Neural progenitor cell (in vitro differentiated cells): ENCODE data around the gene MYL5. TPM values are rescaled to one million over a fixed set of nuclear protein-coding genes. Genes with fewer than 3 reads are reported as not detected.

Experiments
- DNase-seq: peaks from one replicate; pipeline ENCODE4 v3.0.0-alpha.2; 2016; ENCODE audit warnings: low spot score
- H2AFZ ChIP-seq: fragments of 200-600 bp; sonication (generic); replicated peaks from 2 replicates; pipeline ENCODE4 v1.6.1; 2016; ENCODE audit warnings: antibody characterized with exemption
- H3F3A ChIP-seq: fragments of 200-600 bp; sonication (generic); 2 replicates; pipeline ENCODE4 v1.6.1; 2016; ENCODE audit warnings: antibody characterized with exemption, low read depth
- H3K27ac ChIP-seq: fragments of 200-600 bp; sonication (generic); 2 replicates; pipeline ENCODE4 v1.5.1; 2016; ENCODE audit warnings: mild to moderate bottlenecking
- H3K27me3 ChIP-seq: fragments of 200-600 bp; sonication (generic); 2 replicates; pipeline ENCODE4 v1.6.1; 2016; ENCODE audit warnings: mild to moderate bottlenecking, moderate library complexity
- H3K36me3 ChIP-seq: fragments of 200-600 bp; sonication (generic); 2 replicates; pipeline ENCODE4 v1.5.1; 2016
- H3K4me1 ChIP-seq: fragments of 200-600 bp; sonication (generic); 2 replicates; pipeline ENCODE4 v1.6.1; 2016; ENCODE audit warnings: mixed run types
- H3K4me2 ChIP-seq: fragments of 200-600 bp; sonication (generic); 2 replicates; pipeline ENCODE4 v1.6.1; 2016
- H3K4me3 ChIP-seq: fragments of 200-600 bp; sonication (generic); 2 replicates; pipeline ENCODE4 v1.5.1; 2016
- H3K79me2 ChIP-seq: fragments of 200-600 bp; sonication (generic); 2 replicates; pipeline ENCODE4 v1.6.1; 2016; ENCODE audit warnings: low read depth
- H3K9ac ChIP-seq: fragments of 200-600 bp; sonication (generic); 2 replicates; pipeline ENCODE4 v1.6.1; 2016
- H3K9me3 ChIP-seq: fragments of 200-600 bp; sonication (generic); 2 replicates; pipeline ENCODE4 v1.5.1; 2016; ENCODE audit warnings: low read depth
- H4K20me1 ChIP-seq: fragments of 200-600 bp; sonication (generic); 2 replicates; pipeline ENCODE4 v1.6.1; 2016; ENCODE audit warnings: low read depth
- H3K27ac Mint-ChIP-seq: 3 replicates; pipeline ENCODE4 v1.8.0; 2021; ENCODE audit warnings: mixed read lengths
- H3K27me3 Mint-ChIP-seq: 2 replicates; pipeline ENCODE4 v1.8.0; 2022; ENCODE audit warnings: low read depth, mild to moderate bottlenecking, inconsistent platforms, moderate library complexity, mixed read lengths; ENCODE audit not compliant: insufficient read depth
- H3K36me3 Mint-ChIP-seq: 3 replicates; pipeline ENCODE4 v1.8.0; 2021; ENCODE audit warnings: mixed read lengths
- H3K4me1 Mint-ChIP-seq: 3 replicates; pipeline ENCODE4 v1.8.0; 2021; ENCODE audit warnings: mixed read lengths
- H3K4me3 Mint-ChIP-seq: 3 replicates; pipeline ENCODE4 v1.8.0; 2021; ENCODE audit warnings: mild to moderate bottlenecking, moderate library complexity, mixed read lengths
- H3K9me3 Mint-ChIP-seq: 3 replicates; pipeline ENCODE4 v1.8.0; 2020; ENCODE audit warnings: mixed read lengths
- CTCF ChIP-seq: fragments of 200-600 bp; sonication (generic); IDR thresholded peaks from 2 replicates; pipeline ENCODE4 v1.5.1; 2017; ENCODE audit warnings: antibody characterized with exemption, mild to moderate bottlenecking
- EZH2 ChIP-seq: fragments of 200-600 bp; sonication (generic); IDR thresholded peaks from 2 replicates; pipeline ENCODE4 v1.6.1; 2017; ENCODE audit warnings: antibody characterized with exemption, mild to moderate bottlenecking, moderate library complexity
- EZH2phosphoT487 ChIP-seq: fragments of 200-600 bp; sonication (generic); IDR thresholded peaks from 2 replicates; pipeline ENCODE4 v1.6.1; 2017; ENCODE audit warnings: antibody characterized with exemption
- total RNA-seq: library from RNA; depleted of rRNA; stranded (reverse); fragments of >200 nt; gene quantifications from 2 replicates; pipeline ENCODE4 v1.2.3, GENCODE V29; 2015; ENCODE audit warnings: low replicate concordance

The MYL5 gene
- total RNA-seq, 1 donor from 2014 or later, result 0.21 TPM

- H3K4me1 ChIP-seq, result no peaks in the 10 kb centered on the region
- no peaks in the 10 kb centered on the region for H3F3A ChIP-seq
- Mint-ChIP-seq H3K27me3 (peaks cover 2% of the 10 kb centered on the region), H3K9me3 (peaks cover 26% of the 10 kb centered on the region), H3K36me3 (peaks cover 47% of the 10 kb centered on the region), H3K27ac (no peak overlapping the region), H3K4me1 (peaks cover 10% of the 10 kb centered on the region), H3K4me3 (no peak overlapping the region)
- no peak overlapping the region for H2AFZ ChIP-seq
- H3K27me3 ChIP-seq, result no peaks in the 10 kb centered on the region
- no peak for TF ChIP-seq CTCF
- no peak for TF ChIP-seq EZH2
- TF ChIP-seq EZH2phosphoT487, result no peak
- H3K79me2 ChIP-seq, result peaks cover 88% of the 10 kb centered on the region
- no peaks in the 10 kb centered on the region for H3K36me3 ChIP-seq
- no peak overlapping the region for H3K4me3 ChIP-seq
- no peak overlapping the region for H3K27ac ChIP-seq
- peaks cover 81% of the 10 kb centered on the region for H4K20me1 ChIP-seq
- H3K4me2 ChIP-seq, result no peak overlapping the region
- H3K9me3 ChIP-seq, result no peaks in the 10 kb centered on the region
- H3K9ac ChIP-seq, result no peak overlapping the region
- DNase-seq, result no peak
Observed at GRCh38 chr4:720111-720860, 45.9 kb downstream of the MYL5 start.

GRCh38 chr4:721261-722168 lies 47.2 kb downstream of the MYL5 start:
- no peak for TF ChIP-seq EZH2
- TF ChIP-seq CTCF, result no peak
- no peak for TF ChIP-seq EZH2phosphoT487
- H3K4me1 Mint-ChIP-seq, result peaks cover 13% of the 10 kb centered on the region
- H2AFZ ChIP-seq, result no peak overlapping the region
- no peak overlapping the region for H3K27ac ChIP-seq
- peaks cover 26% of the 10 kb centered on the region for H3K9me3 Mint-ChIP-seq
- H3K27me3 Mint-ChIP-seq, result peaks cover 4% of the 10 kb centered on the region
- no peak overlapping the region for H3K27ac Mint-ChIP-seq
- no peaks in the 10 kb centered on the region for H3K9me3 ChIP-seq
- H3K27me3 ChIP-seq, result no peaks in the 10 kb centered on the region
- H3K4me3 Mint-ChIP-seq, result no peak overlapping the region
- no peak overlapping the region for H3K4me3 ChIP-seq
- no peaks in the 10 kb centered on the region for H3K4me1 ChIP-seq
- H3K36me3 ChIP-seq, result no peaks in the 10 kb centered on the region
- no peak overlapping the region for H3K9ac ChIP-seq
- peaks cover 50% of the 10 kb centered on the region for H3K36me3 Mint-ChIP-seq
- H3K79me2 ChIP-seq, result peaks cover 92% of the 10 kb centered on the region
- no peak overlapping the region for H3K4me2 ChIP-seq
- H3F3A ChIP-seq, result no peaks in the 10 kb centered on the region
- no peak for DNase-seq
- peaks cover 89% of the 10 kb centered on the region for H4K20me1 ChIP-seq

GRCh38 chr4:722169-722725 lies 47.9 kb downstream of the MYL5 start:
- peaks cover 4% of the 10 kb centered on the region for H3K27me3 Mint-ChIP-seq
- Histone ChIP-seq H3K4me3 (no peak overlapping the region), H3K36me3 (no peaks in the 10 kb centered on the region), H3K79me2 (peaks cover 95% of the 10 kb centered on the region), H3K4me1 (no peaks in the 10 kb centered on the region), H3K4me2 (no peak overlapping the region), H4K20me1 (peaks cover 91% of the 10 kb centered on the region), H3F3A (no peaks in the 10 kb centered on the region), H3K9me3 (no peaks in the 10 kb centered on the region), H3K27me3 (no peaks in the 10 kb centered on the region), H3K9ac (no peak overlapping the region), H3K27ac (no peak overlapping the region), H2AFZ (no peak overlapping the region)
- peaks cover 16% of the 10 kb centered on the region for H3K4me1 Mint-ChIP-seq
- peaks cover 26% of the 10 kb centered on the region for H3K9me3 Mint-ChIP-seq
- DNase-seq, result no peak
- TF ChIP-seq EZH2 (no peak), EZH2phosphoT487 (no peak), CTCF (no peak)
- peaks cover 53% of the 10 kb centered on the region for H3K36me3 Mint-ChIP-seq
- no peak overlapping the region for H3K27ac Mint-ChIP-seq
- no peak overlapping the region for H3K4me3 Mint-ChIP-seq
